SHP77 (cell line): Measurements from ENCODE around the gene CD55.

Experiments used
- DNase-seq, 2 experiments: peaks; one replicate each; lab custom pipeline; 2025; lab: John Stamatoyannopoulos, UW

Gene CD55

DNA sequence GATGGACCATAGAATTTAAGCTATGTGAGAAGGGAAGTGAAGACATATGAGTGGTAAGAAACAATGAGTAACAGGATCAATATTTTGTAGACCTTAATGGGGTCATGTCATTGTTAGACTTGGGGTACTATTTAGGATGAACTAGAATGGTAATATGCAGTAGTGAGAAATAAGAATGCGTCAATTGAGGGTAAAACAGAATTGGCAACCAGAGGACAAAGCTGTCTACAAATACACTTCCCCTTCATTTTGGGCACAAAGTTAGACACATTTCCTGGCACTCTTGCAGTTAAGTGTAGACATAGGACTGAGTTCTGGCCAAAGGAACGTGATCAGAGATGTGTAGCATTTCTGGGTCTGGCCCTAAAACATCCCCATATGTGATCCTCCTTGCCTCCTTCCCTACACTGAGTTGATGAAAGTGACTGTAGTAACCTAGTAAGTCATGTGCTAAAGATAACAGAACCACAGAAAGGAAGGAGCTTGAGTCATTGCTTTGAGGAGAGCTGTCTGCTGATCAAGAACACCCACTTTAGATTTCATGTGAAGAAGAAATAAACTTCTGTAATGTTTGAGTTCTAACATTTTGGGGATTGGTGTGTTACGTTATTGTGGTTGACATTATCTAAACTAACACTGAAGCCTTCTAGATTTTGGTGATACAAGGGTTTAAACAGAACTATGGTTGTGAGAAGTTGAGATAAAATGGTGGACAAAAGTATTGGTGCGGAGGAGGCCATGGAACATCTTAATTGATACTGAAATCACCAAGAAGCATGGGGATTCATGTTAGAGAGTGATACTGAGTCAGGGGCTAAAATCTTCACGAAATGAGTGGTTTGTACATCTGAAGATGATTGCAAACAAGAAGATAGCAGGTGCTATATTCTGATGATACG lies 41.7 kb downstream of the CD55 start:
- no peak for DNase-seq

DNA sequence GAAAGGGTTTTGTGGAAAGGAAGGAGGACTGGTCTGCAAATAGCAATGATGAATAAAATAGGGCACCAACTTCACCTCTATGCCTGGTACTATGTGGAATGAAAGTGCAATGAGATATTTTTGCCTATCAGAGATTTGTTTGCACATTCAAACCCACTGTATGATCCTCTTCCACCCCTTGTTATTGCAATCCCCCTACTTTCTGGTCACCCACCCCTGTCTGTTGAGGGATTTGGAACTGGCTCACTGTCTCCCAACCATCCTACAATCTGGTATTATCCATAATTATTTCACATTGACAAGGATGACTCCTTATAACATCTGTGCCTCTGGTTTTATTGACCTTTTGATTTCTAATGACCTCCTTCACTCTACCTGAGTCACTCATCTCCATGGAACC lies 42.4 kb downstream of the CD55 start:
- no peak for DNase-seq

DNA sequence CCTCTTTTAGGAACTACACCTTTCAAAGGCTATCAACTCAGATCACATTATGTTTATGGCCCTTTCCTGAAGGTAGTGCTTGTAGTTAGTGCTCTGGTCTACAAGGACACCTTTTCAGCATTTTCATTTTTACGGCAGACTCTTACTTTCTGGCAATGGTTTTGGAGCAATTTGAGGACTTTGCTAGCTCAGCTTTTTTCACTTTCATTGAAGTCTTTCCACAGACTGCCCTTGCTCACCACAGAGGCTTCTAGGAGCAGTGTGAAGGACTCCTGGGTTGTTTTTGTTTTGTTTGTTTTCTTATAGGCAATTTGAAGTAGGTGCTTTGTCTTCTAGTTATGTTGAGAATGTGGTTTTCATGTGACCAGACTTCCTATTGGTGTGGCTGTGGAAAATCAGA lies 43.1 kb downstream of the CD55 start:
- no peak for DNase-seq

DNA sequence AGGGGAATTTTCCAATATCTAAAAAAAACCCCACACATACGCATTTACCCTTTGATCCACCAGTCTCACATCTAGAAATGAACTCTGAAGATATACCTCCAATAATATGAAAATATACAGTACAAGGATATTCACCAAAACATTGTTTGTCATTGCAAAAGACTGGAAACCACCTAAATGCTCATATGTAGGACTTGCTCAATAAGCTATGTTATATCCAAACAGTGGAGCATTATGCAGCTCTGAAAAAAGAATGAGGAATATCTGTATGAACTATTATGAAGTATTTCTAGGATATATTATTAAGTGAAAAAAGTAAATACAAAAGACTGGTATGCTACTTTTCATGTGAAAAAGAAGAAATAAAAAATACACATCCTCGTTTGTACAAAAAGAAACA lies 43.6 kb downstream of the CD55 start:
- no peak for DNase-seq

DNA sequence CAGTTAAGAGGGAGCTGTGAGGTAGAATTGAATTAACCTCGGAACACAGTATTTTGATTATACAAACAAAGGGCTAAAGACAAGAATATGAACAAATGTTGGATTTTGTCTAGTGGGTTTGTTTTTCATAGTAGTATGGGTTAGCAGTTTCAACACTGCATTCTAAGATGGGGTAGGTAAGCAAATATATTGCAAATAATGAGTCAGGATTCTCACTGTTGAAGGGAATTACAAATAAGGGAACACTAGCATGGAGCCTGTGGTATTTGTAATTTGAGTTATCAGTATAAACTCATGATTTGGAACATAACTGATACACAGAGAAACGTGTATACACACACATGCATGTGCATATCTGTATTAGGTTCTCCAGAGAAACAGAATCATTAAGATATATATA lies 44.5 kb downstream of the CD55 start:
- no peak for DNase-seq

DNA sequence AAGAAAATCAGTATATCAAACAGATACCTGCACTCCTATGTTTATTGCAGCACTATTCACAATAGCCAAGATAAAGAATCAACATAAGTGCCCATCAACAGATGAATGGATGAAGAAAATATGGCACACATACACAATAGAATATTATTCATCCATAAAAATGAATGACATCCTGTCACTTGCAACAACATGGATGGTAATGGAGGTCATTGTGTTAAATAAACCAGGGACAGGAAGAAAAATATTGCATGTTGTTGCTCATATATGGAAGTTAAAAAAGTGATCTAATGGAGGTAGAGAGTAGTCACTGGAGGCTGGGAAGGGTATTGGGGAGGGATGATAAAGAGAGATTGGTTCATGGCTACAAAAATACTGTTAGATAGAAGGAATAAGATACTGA lies 67.2 kb downstream of the CD55 start:
- DNase-seq = no peak

DNA sequence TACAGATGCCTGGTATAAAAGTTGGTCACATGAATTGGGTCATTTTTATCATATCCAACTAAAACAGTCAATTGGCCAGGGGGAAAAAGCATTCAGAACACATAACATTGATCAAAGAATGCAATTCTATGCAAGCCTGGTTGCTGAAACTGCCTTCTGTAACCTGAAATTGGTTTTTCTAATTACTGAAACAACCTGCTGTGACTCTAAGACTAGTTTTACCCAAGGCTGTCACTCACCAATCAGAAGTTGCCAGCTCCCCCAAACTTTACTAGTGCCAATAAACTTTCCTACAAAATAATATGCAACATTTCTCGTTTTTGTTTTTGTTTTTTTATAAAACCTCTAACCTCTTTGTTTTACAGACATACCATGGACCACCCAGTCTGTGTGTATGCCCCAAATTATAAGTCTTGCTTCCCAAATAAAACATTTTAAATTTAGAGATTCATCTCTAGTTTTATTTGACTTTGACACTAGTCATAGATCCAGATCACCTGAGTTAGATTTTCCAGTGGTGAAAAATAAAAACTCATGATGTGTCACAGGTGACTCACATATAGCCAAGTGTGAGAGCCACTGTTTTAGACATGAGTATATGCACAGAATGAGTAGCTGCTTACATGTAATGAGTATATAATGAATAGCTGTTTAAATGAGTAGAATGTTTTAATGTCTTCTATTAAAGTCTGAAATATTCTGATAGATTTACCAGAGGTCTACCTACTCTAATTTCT lies 68.4 kb downstream of the CD55 start:
- no peak for DNase-seq

DNA sequence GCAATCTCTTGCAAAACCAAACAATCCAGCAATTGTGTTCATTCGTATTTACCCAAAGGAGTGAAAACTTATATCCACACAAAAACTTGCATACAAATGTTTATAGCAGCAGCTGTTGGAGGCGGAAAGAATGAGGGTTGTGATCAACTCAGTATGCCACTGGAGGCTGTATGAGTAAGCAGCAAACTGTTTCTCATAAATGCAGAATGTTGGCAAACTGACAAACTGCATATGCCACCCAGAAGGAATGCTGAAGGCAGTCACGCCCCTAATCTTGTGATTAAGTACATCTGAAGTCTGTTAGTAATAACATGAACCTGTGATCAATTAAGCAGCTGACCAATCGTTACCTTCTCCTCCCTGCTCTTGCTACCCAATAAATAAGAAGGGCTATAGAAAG lies 72.1 kb downstream of the CD55 start:
- DNase-seq = no peak

DNA sequence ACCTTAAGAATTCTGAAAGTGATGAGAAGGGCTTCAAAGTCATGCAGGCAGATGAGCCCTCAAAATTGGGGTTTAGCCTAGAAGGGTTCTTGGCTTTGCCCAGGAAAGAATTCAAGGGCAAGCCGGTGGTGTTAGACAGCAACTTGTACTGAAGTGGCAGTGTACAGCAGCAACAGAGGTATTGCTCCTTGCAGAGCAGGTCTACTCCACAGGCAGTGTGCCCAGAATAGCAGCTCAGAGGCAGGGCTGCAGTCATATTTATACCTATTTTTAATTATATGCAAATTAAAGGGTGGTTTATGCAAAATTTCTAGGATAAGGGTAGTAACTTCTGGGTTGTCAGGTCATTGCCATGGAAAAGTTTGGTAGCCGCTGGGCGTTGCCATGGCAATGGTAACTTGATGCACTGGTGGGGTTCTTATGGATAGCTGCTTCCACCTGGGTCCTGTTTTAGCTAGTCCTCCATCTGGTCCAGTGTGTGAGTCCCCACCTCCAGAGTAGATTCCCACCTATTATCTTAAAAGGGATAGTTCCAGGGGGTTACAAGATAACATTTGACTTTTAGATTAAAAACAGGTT lies 74.8 kb downstream of the CD55 start:
- no peak for DNase-seq

DNA sequence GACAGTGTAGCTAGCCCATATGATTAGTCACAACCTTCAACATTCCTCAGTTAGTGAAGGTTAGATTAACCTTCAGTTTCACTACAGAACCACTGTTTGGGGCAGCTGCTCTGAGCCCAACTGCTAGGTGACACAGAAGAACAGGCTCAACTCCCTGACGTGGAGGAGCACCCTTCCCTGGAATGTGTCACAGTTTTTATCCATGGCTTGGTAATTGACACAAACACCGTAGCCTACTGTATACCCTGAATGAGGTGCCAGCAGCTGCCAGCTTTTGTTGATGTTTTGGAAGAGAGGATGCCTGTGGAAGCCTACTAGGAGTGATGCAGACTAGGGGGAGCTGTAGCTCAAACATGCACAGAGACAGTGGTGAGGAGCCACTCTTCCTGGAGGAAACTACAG lies 76.0 kb downstream of the CD55 start:
- DNase-seq = no peak

DNA sequence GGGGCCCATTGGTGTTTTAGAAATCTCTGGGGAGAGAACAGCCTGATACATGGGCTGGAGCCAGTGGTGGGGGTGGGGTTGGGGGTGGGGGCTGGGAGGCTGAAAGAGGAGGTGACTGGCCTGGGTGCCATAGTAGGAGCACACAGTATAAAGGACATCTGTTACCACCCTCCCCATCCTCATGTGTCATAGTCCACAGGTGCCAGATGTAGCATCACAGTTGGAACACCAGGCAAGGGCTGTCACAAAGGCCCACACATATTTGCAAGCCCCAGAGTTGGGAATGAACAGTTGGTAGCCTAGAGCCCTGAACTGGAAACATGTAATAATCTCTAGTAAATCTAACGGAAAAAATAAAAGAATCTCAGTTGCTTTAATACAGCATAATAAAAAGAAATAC lies 77.5 kb downstream of the CD55 start:
- no peak for DNase-seq

DNA sequence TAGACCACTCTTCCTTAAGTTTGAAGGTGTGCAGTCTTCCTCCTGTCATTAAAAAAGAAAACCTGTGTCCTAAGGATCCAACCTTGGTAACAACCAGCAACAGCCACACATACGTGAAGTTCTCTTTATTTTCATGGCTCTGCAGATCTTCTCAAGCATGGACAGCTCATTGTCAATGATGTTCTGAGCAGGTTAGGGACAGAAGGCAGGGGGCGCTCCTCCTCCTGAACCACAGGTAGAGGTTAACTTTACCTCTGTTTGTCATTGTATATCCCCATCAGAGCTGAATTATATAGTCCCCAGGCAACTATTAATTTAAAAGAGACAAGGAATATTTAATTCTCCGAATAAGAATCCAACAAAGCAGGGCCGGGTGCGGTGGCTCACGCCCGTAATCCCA lies 80.1 kb downstream of the CD55 start:
- no peak for DNase-seq

DNA sequence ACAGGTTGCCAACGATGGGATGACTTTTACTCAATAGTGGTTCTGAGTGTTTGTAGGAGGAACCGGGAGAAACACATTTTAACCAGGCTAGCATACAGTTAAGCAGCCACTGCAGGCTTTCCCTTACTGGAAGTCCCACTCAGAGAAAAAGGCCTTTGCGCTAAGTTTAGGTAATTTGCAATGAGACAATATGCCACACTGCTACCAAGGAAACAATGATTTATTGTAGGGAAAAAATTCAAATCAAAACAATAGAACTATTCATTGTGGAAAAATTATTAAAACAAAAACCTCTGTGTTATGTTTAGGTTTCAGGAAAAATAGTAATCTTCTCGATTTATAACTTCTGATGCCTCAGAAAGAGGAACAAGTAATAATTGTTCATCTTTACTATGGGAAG lies 81.3 kb downstream of the CD55 start:
- no peak for DNase-seq

DNA sequence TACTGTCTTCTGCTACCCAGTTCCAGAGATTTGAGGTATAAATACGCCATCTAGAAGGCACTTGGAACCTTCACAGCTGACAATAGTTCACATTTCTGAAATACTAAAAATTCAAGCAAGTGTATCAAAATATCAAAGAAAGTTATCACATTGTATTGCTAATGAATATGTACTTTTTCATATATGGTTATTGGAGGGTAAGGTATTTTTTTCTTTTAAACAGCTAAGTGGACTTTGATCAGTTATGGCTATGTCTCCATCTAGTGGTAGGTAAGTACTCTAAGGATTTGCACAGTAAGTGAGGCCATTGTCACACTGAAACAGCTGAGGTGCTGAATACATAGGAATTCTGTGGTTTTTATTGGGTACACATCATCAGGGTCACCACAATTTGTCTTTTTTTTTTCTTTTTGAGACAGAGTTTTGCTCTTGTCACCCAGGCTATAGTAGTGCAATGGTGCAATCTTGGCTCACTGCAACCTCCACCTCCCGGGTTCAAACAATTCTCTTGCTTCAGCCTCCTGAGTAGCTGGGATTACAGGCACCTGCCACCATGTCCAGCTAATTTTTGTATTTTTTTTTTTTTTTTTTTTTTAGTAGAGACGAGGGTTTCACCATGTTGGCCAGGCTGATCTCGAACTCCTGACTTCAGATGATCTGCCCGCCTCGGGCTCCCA lies 83.5 kb downstream of the CD55 start:
- peak in 1 of 2 experiments; percentile 47 for DNase-seq

DNA sequence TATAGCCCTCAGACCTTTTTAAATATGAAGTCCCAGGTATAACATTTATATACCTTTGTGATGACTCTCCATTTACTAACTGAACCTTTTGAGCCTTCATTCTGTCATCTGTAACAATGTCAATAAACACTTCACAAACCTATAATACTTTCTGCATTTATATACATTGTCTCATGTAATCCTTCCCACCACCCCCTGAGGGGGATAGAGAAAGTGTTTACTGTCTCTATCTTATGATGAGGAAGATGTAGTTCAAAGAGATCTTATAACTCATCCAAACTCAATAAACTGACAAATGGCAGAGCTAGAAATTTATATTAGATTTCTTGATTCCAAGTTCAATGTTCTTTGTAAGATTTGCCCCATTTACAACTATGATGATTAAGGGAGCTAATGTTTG lies 84.3 kb downstream of the CD55 start:
- no peak for DNase-seq

DNA sequence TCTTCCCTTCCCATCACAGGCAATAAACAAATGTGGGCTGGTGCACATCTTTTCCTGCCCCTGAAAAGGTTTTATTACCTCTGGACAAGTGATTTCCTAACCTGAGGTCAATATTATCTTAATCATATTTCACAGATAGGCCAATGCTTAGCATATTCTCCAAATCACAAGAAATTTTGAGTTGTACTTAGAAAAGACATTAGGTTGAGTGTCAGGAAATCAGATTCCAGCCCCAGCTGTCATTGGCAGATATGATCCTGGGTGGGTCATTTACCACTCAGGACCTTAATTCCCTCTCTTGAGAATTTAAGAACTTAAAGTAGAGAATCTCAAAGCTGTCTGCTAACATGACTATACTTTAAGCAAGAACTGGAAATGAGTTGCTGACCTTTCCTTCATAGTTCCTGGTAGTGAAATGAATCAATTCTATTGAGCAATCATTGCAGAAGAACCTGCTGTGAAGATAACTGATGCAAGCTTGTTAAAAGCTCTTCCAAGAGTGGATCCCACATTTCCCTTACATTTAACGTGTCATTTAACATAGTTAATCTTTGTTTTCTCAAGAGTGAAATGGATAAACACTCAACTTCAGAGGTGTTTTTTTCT lies 86.3 kb downstream of the CD55 start:
- DNase-seq = no peak
